OCI-LY1 (cell line): ENCODE results near the gene TRIM2.

Experiments
- EZH2 ChIP-seq: fragments of 200-600 bp; sonication (generic), shearing (Covaris generic); IDR thresholded peaks from 2 replicates; pipeline ENCODE4 v1.8.0; 2017; ENCODE audit warnings: borderline replicate concordance, mixed run types, mild to moderate bottlenecking, antibody characterized with exemption, low read length, moderate library complexity, mixed read lengths
- TF ChIP-seq, protein P1 (sequence below): fragments of 200-600 bp; sonication (generic), shearing (Covaris generic); IDR thresholded peaks from 2 replicates; pipeline ENCODE4 v1.5.1; 2017; ENCODE audit warnings: mild to moderate bottlenecking, antibody characterized with exemption, low read length, moderate library complexity, mixed read lengths

DNA sequence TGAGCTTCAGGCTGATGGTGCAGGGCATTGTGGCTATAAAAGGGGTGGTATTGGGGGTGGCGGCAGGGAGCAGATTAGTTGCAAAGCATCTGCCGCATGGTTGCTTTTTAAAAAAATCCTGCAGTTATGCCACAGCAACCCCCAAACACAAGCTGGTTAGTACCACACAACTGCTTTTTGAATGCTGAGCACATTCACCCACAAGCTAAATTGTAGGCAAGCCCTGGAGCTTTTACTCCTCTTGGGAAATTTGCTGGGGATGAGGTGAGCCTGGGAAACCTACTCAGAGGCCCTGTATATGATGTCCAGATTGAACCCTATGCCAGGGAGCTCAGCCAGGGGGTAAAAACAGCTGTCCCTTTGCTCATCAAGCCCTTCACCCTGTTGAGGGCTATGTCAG, 33.8 kb upstream of the TRIM2 start:
- TF ChIP-seq, protein P1, sequence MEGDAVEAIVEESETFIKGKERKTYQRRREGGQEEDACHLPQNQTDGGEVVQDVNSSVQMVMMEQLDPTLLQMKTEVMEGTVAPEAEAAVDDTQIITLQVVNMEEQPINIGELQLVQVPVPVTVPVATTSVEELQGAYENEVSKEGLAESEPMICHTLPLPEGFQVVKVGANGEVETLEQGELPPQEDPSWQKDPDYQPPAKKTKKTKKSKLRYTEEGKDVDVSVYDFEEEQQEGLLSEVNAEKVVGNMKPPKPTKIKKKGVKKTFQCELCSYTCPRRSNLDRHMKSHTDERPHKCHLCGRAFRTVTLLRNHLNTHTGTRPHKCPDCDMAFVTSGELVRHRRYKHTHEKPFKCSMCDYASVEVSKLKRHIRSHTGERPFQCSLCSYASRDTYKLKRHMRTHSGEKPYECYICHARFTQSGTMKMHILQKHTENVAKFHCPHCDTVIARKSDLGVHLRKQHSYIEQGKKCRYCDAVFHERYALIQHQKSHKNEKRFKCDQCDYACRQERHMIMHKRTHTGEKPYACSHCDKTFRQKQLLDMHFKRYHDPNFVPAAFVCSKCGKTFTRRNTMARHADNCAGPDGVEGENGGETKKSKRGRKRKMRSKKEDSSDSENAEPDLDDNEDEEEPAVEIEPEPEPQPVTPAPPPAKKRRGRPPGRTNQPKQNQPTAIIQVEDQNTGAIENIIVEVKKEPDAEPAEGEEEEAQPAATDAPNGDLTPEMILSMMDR = no peak
- TF ChIP-seq EZH2 = no peak
